Smooth muscle cell (in vitro differentiated cells): Measurements from ENCODE around the gene LGR5. TPM values are rescaled to one million over a fixed set of nuclear protein-coding genes. Genes with fewer than 3 reads are reported as not detected.

Experiments
- DNase-seq: peaks from one replicate; lab custom pipeline; 2025; ENCODE audit not compliant: unreplicated experiment; lab: John Stamatoyannopoulos, UW
- H2AFZ ChIP-seq: fragments of 200-600 bp; sonication (generic); 2 replicates; pipeline ENCODE4 v1.6.0; 2016; ENCODE audit warnings: antibody characterized with exemption, low read depth, mild to moderate bottlenecking
- H3F3A ChIP-seq: fragments of 200-600 bp; sonication (generic); 2 replicates; pipeline ENCODE4 v1.6.0; 2017; ENCODE audit warnings: antibody characterized with exemption, low read depth
- H3K27ac ChIP-seq: fragments of 200-600 bp; sonication (generic); 2 replicates; pipeline ENCODE4 v1.5.1; 2016; ENCODE audit warnings: low read depth, mild to moderate bottlenecking
- H3K27me3 ChIP-seq: fragments of 200-600 bp; sonication (generic); 2 replicates; pipeline ENCODE4 v1.6.1; 2016; ENCODE audit warnings: low read depth, mild to moderate bottlenecking
- H3K36me3 ChIP-seq: fragments of 200-600 bp; sonication (generic); 2 replicates; pipeline ENCODE4 v1.5.1; 2016; ENCODE audit warnings: low read depth
- H3K4me1 ChIP-seq: fragments of 200-600 bp; sonication (generic); 2 replicates; pipeline ENCODE4 v1.5.1; 2016; ENCODE audit warnings: low read depth
- H3K4me2 ChIP-seq: fragments of 200-600 bp; sonication (generic); 2 replicates; pipeline ENCODE4 v1.6.0; 2016; ENCODE audit warnings: mild to moderate bottlenecking
- H3K4me3 ChIP-seq: fragments of 200-600 bp; sonication (generic); 2 replicates; pipeline ENCODE4 v1.5.1; 2016; ENCODE audit warnings: mild to moderate bottlenecking
- H3K79me2 ChIP-seq: fragments of 200-600 bp; sonication (generic); 2 replicates; pipeline ENCODE4 v1.6.0; 2016; ENCODE audit warnings: low read depth, mild to moderate bottlenecking
- H3K9ac ChIP-seq: fragments of 200-600 bp; sonication (generic); 2 replicates; pipeline ENCODE4 v1.6.0; 2016; ENCODE audit warnings: low read depth
- H3K9me3 ChIP-seq: fragments of 200-600 bp; sonication (generic); replicated peaks from 2 replicates; pipeline ENCODE4 v1.5.1; 2016; ENCODE audit warnings: low read depth
- H4K20me1 ChIP-seq: fragments of 200-600 bp; sonication (generic); 2 replicates; pipeline ENCODE4 v1.6.0; 2016; ENCODE audit warnings: low read depth
- WGBS: methylation state at CpG from one replicate; pipeline ENCODE4 v1.1.7; 2016; ENCODE audit warnings: low lambda C conversion rate; 5-methylcytosine and 5-hydroxymethylcytosine counted together
- polyA plus RNA-seq: library from polyadenylated mRNA; unstranded; fragments of >200 nt; fragmentation: Nextera tagmentation; extraction: Ambion mirVana; gene quantifications from 2 replicates; pipeline ENCODE4 v1.2.1, GENCODE V29; 2016
- total RNA-seq: library from RNA; depleted of rRNA; stranded (reverse); fragments of >200 nt; gene quantifications from 2 replicates; pipeline ENCODE4 v1.2.3, GENCODE V29; 2014
- TF ChIP-seq, protein P1 (sequence below): fragments of 200-600 bp; sonication (generic); IDR thresholded peaks from 2 replicates; pipeline ENCODE4 v1.5.1; 2017; ENCODE audit warnings: borderline replicate concordance, mild to moderate bottlenecking, antibody characterized with exemption; ENCODE audit not compliant: insufficient read depth, poor library complexity, severe bottlenecking

LGR5 gene
- total and polyA plus RNA-seq, 2 experiments from 2014 or later: 0.30 to 0.54 TPM

DNA sequence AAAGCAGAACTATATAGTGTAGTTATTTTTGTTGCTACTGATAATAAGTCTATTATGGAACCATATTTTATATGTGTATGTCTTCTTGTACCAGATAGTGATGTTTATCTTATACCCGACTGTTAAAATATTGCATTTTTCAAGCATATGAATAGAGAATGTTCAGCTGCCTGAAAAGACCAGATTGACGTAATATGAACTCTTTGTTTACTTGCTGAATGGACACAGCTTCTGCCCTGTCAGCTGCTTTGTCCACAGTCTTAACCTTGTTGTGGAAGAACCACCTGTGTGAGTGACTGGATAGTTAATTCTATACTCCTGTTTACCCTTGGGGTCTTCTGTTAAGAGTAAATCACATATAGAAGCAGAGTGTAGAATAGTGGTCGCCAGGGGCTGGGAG is 109.3 kb downstream of the LGR5 start:
- Histone ChIP-seq H3K79me2 (no peaks in the 10 kb centered on the region), H3K9ac (no peak overlapping the region), H2AFZ (no peak overlapping the region), H3K9me3 (no peaks in the 10 kb centered on the region), H3K4me3 (no peak overlapping the region), H3K27ac (no peak overlapping the region), H3F3A (no peaks in the 10 kb centered on the region), H3K4me1 (no peaks in the 10 kb centered on the region), H3K27me3 (no peaks in the 10 kb centered on the region), H3K4me2 (no peak overlapping the region), H4K20me1 (no peaks in the 10 kb centered on the region), H3K36me3 (no peaks in the 10 kb centered on the region)
- TF ChIP-seq, protein P1, sequence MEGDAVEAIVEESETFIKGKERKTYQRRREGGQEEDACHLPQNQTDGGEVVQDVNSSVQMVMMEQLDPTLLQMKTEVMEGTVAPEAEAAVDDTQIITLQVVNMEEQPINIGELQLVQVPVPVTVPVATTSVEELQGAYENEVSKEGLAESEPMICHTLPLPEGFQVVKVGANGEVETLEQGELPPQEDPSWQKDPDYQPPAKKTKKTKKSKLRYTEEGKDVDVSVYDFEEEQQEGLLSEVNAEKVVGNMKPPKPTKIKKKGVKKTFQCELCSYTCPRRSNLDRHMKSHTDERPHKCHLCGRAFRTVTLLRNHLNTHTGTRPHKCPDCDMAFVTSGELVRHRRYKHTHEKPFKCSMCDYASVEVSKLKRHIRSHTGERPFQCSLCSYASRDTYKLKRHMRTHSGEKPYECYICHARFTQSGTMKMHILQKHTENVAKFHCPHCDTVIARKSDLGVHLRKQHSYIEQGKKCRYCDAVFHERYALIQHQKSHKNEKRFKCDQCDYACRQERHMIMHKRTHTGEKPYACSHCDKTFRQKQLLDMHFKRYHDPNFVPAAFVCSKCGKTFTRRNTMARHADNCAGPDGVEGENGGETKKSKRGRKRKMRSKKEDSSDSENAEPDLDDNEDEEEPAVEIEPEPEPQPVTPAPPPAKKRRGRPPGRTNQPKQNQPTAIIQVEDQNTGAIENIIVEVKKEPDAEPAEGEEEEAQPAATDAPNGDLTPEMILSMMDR: no peak
- 92% methylated on average over 3 of the region's 3 CpGs for WGBS
- DNase-seq: no peak

DNA sequence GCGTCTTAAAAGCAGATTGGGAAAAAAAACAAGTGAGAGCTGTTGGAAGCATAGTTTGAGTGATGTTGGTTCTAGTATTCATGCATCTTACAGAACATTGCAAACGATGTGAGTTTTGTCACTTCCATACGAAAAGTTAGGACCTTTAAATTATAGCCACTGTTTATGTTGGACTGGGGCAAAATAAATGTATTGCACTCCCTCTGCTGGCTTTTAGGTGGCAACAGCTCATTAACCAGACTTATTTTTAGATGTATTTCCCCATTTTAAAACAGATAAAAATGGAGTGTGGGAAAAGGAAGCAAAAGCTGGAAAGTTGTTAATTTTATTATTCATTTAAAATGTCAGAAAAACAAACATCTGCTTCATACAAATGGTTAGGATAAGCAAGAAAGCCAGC is 111.9 kb downstream of the LGR5 start:
- TF ChIP-seq, protein P1: peak; percentile 53
- DNase-seq: no peak

DNA sequence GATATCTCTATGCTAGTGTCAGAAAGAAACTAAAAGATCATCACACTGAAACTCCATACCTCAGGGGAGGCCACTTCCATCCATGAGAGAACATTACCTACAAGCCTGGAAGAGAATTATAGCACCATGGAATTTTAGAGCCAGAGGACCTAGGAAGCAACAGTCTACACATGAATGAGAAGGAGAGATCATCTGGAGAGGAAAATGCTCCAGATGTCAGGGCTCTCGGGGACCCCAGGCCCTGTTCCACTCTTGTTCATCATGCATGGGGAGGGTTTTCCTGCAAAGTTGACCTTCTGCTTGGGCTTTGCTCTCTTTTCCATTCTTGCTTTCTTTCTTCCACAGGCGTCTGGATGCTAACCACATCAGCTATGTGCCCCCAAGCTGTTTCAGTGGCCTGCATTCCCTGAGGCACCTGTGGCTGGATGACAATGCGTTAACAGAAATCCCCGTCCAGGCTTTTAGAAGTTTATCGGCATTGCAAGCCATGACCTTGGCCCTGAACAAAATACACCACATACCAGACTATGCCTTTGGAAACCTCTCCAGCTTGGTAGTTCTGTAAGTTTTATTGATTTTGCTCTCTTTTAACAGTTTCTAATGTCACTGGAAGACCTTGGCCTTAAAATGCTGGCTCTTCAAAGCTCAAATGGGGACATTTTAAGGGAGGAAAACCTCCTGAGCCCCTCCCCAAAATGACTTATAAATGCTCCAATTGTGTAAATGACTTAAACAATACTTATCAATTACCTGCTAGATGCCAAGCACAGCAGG is 113.3 kb downstream of the LGR5 start:
- no peaks in the 10 kb centered on the region for H3K79me2 ChIP-seq

More for the DNA sequence above, 111.9 kb downstream of the LGR5 start:
- Histone ChIP-seq H3K27me3 (no peaks in the 10 kb centered on the region), H3K36me3 (no peaks in the 10 kb centered on the region), H4K20me1 (no peaks in the 10 kb centered on the region), H3K9ac (no peak overlapping the region), H3F3A (peaks cover 13% of the 10 kb centered on the region), H3K27ac (no peak overlapping the region), H3K4me2 (no peak overlapping the region), H3K4me3 (no peak overlapping the region), H3K79me2 (no peaks in the 10 kb centered on the region), H2AFZ (no peak overlapping the region), H3K9me3 (no peaks in the 10 kb centered on the region), H3K4me1 (no peaks in the 10 kb centered on the region)
- 67% methylated on average over 3 of the region's 3 CpGs for WGBS

More for the DNA sequence above, 113.3 kb downstream of the LGR5 start:
- Histone ChIP-seq H3K36me3 (no peaks in the 10 kb centered on the region), H3K9me3 (no peaks in the 10 kb centered on the region), H4K20me1 (no peaks in the 10 kb centered on the region), H3K4me3 (no peak overlapping the region), H3K4me1 (peaks cover 3% of the 10 kb centered on the region), H3K9ac (no peak overlapping the region), H3K4me2 (no peak overlapping the region), H3K27ac (peak overlapping the region; percentile 22), H3K27me3 (no peaks in the 10 kb centered on the region), H2AFZ (no peak overlapping the region), H3F3A (peaks cover 22% of the 10 kb centered on the region)
- DNase-seq: no peak
- TF ChIP-seq, protein P1: no peak
- WGBS: 73% methylated on average over 5 of the region's 5 CpGs
